Measurements from ENCODE around the gene SLC46A3.
"Not testable (repeated sequence)": the region's sequence is repeated elsewhere in the genome, so short reads cannot be mapped to it uniquely, and the experiment has no call there.

Gene SLC46A3

DNA sequence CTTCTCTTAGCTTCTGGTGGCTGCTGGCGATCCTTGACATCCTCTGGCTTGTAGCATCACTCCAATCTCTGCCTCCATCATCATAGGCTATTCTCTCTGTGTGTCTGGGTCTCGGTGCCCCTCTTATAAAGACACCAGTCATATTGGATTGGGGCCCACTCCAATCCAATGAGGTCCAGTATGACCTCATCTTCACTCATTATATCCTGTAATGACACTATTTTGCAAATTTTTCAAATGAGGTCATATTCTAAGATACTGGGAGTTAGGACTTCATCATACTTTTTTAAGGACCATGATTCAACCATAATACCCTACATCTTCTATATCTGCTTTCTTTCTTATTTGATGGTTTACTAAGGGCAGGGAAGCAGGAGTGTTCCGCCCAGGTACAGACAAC is 12.0 kb upstream of the SLC46A3 start:
- no peak for DNase-seq (ENCODE audit: low spot score)

DNA sequence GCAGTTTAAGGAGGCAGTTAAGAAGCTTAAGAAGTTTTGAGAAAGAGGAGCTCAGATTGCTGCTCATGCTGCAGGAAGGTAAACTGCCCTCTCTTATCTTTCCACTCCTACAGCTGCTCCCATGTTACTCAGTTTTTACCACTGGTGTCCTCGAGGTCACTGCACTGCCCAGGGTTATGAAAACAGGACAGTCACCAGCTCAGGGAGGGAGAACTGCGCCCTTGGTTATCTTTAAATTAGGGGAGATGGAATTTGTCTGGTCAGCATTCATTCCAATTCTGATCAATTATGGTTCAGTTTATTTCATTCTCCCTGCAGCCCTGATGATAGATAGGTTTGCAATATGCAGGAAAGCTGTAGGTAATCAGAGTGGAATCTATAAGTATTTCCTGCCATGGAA is 10.8 kb upstream of the SLC46A3 start:
- DNase-seq (ENCODE audit: low spot score): no peak

DNA sequence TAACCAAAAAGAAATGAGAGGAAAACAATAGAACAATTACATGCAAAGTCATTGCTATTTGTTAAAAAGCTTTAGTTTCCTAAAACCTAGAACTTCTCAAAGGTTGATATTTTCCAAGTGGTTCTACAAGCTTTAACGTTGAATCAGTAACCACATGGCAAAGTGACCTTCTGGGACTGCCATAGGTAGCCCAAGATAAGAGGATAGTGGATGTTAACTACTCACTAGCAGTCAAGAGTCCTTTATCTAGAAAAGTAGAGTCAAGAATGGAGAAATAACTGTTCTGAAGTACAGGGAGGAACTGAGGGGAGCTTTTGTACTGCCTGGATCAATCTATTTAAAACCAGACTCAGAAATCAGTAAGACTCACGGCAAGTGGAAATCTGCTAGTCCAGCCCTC is 9.9 kb upstream of the SLC46A3 start:
- DNase-seq (ENCODE audit: low spot score): no peak

DNA sequence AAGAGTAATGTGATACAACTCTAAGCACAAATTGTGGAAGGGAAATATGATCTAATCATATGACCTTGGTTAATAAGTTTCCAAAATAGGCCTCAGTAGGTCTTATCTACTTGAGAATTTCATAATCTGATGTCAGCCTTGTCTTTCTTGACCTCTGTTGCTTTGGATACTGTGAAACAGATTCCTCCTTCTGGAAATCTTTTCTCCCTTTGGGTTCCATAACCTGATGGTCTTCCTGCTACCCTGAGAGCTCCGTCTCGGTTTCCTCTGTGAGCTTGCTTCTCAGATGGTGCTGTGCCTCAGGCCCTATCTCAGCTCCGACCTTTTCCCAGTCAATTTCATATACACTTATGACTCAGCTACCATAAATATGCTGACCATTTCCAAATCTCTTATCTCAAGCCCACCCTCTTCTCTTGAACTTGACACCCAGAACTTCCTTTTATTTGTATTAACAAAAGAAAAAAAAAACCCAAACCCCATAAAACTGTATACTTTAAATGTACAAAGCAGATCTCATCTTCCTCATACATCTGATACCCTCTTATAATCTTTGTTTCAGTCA is 6.4 kb upstream of the SLC46A3 start:
- DNase-seq (ENCODE audit: low spot score): no peak

DNA sequence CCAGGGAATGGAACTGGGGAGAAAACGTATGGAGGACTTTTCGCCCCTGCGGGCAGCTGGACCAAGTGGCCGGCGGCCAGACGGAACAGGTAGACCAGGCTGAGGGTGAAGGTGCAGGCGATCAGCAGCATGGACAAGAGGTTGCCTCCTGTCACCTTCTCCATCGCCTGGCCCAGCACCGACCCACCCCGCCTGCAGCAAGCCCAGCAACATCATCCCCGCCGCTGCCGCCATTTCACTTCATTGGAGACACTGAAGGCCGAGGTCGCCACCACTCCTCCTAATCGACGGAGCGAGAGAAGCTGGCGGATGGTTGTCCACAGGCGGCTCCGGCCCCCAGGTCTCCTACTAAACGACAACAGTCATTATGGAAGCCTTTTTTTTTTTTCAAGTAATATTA is 5.0 kb upstream of the SLC46A3 start:
- DNase-seq (ENCODE audit: low spot score): no peak

DNA sequence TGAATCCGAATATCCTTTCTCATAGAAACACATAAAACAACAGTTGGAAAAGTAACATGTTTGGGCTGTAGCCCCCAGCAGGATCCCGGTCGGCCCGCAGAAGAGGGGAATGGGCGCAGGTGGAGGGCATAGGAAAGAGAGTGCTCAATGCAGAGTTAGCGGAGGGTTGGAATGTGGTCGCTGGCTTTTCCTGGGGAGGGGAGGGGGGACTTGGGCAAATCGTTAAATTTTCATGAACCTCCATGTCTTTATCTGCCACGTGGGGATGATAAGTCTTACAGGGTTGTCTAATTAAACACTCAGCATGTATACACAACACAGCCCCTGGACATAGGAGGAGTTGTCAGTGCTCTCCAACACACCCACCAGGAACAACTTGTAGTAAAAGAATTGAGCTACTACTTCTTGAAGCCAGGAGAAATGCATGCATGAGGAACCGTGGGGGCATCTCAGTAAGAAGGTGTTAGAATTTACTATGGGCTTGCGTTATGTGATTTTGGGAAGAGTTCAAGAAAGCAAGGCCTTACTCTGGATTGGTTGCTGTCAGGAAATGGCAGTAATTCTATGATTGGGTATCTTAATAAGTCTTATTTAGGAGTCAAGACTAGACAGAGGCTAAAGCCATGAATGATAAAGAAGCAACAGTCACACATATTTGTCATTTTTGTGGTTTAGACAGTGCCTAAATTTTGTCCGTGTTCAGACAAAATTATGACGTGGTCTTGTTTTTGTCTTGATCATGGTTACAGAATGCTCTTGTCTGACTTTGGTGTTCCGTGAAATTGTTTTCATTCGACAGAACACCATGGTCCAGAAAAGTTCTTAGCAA is 671 bp upstream of the SLC46A3 start:
- no peak for DNase-seq (ENCODE audit: low spot score)

DNA sequence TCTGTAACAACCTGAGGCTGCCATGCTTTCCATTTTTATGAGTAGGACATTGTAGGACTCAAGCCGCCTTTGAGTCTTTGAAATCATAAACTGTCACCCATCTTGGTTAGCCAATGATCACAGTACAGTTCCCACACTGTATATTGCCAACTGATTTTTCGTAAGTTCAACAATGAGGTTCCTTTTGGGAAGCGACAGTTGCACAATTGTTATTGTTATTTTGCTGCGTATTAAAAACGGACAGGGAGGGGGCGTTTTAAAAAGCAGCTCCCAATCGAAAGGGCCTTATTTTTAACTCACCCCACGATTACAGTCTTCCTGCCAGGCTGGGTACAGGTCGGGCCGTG is 601 bp downstream of the SLC46A3 start:
- DNase-seq (ENCODE audit: low spot score): no peak

DNA sequence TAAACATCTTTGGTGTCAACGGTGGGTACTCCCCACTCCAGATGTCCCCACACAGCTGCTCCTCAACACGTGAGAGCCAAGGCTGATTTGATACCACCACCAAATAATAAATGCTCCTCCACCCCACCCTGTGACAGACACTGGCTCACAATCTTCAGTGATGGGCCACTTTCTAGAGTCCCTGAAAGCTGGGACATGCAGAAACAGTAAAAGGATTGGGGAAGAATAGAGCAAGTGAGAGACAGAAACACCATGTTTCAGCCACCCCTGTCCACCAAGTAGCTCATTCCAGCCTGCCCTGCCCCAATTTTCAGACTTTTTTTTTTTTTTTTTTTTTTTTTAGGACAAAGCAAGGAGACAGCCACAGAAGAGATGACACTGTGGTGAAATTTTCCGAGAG is 1.6 kb downstream of the SLC46A3 start:
- no peak for DNase-seq (ENCODE audit: low spot score)

DNA sequence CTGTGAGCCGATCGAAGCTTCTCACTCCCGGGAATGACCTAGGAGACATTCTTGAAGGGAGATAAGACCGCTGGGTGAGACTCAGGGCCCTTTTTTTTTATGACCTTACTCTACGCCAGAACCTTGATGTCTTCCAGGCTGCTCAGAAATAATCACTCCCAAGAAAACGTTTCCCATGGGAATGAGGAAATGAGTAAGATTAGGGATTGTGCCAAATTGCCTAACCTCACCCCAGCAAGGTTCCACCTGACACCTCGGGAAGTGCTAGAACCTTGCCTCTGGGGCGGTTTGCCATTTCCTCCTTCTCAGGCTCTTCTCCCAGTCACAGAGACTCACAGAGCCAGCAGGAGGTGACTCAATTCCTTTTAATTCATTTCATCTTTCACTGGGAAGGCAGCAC is 2.3 kb downstream of the SLC46A3 start:
- DNase-seq (ENCODE audit: low spot score): no peak

DNA sequence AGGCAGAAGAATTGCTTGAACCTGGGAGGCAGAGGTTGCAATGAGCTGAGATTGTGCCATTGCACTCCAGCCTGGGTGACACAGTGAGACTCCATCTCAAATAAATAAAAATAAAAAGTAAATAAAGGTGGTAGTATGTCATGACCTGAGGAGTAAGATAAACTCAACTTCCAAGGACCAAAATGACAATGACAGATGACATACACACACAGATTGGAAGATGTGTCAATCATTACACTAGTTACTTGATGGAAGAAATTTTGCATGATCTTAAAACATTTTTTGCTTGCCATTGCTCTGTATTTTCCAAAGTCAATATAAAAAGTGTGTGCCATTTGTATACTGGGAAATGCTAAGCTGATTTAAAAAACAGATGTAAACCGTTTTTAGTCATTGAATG is 4.1 kb downstream of the SLC46A3 start:
- no peak for DNase-seq (ENCODE audit: low spot score)

DNA sequence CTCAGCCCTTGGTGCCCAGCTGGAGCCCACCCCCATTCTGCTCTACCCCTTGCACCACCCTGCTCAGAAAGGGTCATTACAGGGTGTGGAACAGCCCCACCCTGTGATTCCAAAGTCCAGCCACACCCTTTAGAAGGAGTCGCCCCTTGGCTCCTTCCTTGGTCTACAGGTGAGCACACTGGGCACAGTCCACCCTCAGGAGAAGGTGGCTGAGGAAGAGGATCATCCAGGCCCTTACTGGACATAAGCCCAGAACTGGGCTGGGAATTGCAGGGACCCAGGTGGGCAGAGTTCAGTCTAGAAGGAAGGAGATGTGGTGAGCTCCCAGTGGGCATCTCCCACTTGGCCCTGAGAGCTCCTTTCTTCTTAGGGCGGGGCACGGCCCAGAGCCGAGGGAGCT is 8.6 kb downstream of the SLC46A3 start:
- DNase-seq (ENCODE audit: low spot score): no peak

DNA sequence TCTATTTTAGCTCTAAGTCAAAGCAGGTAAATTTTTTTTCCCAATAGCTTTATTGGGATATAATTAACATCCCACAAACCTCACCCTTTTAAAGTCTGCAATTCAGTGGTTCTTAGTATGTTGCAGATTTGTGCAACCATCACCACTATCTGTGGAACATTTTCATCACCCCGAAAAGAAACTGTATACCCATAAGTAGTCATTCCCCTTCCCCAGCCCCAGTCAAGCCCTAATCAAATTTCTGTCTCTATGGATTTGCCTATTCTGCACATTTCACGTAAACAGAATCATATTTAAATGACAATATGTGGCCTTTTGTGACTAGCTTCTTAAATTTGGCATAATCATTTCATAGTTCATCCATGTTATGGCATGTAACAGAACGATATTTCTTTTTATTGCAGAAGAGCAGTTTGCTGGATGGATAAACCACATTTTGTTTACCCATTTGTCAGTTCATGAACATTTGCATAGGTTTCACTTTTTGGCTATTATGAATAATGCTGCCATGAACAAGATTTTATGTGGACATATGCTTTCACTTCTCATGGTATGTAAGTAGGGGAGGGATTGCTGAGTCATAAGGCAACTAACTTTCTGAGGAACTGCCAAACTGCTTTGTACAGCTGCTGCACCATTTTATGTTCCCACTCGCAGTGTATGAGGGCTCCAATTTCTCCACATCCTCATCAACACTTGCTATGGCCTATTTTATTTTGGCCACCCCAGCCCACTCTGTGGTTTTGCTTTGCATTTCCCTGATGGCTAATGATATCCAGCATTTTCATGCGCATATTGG is 10.9 kb downstream of the SLC46A3 start:
- peak; percentile 70 for DNase-seq (ENCODE audit: low spot score)

DNA sequence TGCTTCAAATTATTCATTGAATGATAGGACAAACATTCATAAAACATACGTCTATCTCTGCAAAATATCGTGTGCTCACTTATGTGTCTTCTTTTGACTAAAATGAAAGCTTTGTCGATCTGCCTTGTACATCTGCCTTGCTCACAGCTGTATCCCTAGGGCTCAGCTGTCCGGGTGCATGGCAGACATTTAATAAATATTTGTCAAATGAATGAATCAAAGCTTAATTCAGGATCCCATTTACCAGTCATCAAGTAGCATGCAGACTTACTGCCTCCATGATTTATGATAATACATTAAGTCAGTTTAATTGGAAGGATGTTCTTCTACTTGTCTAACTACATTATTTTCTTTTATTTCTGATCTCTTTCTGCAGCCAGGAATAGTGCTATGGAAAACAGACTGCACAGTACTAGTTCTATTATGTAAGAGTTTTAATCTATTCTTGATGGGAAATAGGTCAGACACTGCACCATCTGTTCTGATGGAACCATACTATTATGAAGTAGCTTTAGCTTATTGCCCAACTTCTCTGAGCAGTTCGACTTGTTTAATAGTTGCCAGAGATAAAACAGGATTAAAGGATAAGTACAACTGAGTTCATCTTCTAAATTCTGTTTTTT is 13.2 kb downstream of the SLC46A3 start:
- DNase-seq (ENCODE audit: low spot score): no peak

DNA sequence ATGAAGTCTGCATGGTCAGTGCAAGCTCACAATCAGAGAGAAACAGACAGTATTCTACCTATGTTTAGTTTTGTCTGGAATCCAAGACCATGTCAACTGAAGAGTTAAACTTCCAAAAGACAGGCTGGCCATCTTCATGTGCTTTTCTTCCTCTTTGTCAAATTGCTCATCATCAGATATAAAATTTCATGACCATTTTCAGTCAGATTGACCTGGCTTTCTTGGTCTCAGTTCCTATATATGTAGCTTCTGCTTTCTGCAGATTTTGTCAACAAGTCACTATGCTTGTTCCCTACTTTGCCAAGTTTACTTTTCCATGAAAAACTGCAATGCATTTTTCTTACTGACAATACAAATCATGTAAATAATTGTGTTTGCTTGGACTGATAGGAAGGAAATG is 13.9 kb downstream of the SLC46A3 start:
- DNase-seq (ENCODE audit: low spot score): no peak

DNA sequence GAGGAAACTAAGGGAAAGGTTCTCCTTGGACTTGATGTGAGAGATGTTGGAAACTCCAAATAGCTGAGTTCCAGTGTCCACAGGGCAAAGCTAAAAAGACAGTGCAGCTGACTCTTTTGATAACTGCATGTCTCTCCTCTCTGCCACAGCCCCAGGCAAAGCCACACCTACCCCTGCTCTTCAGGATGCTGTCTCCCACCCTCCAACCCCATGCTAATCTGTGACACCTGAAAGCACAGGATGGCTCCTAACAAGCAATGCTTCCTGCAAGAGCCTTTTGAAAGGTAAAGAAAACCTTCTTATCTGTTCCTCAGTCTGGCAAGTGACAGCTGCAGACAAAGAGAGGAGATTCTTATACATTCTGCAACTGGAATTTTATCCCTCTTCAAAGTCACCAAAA is 14.5 kb downstream of the SLC46A3 start:
- DNase-seq (ENCODE audit: low spot score): no peak

DNA sequence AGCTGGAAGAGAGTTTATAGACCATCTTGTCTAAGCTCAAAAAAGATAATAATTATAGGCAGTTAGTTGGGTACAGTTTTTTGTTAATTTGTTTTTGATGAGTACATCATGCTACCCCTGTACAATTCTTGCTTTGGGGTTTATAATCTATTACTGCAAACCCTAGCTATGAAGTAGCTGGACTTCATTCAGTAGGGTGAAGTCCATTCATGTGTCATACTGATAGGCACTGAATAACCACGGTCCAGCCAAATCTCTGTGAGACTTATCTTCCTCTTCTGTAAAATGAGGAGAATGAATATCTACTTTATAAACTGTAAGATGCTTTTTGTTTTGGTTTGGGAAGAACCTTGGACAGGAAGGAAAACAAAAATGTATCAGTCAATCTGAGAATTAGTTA is 19.5 kb downstream of the SLC46A3 start:
- DNase-seq (ENCODE audit: low spot score): no peak

DNA sequence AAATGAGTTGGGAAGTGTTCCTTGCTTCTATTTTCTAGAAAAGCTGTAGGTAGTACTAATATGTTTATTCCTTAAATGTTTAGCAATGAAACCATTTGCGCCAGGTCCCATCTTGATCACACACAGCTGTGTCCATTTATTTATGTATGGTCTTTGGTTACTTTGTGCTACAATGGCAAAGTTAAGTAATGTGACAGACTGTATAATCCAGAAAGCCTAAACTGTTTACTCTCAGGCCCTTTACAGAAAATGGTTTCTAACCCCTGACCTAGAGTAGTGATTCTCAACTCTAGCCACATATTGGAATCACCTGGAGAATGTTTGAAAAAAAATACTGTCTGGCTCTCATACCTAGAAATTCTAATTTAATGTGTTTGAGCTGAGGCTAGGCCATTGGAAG is 21.3 kb downstream of the SLC46A3 start:
- DNase-seq (ENCODE audit: low spot score): no peak

DNA sequence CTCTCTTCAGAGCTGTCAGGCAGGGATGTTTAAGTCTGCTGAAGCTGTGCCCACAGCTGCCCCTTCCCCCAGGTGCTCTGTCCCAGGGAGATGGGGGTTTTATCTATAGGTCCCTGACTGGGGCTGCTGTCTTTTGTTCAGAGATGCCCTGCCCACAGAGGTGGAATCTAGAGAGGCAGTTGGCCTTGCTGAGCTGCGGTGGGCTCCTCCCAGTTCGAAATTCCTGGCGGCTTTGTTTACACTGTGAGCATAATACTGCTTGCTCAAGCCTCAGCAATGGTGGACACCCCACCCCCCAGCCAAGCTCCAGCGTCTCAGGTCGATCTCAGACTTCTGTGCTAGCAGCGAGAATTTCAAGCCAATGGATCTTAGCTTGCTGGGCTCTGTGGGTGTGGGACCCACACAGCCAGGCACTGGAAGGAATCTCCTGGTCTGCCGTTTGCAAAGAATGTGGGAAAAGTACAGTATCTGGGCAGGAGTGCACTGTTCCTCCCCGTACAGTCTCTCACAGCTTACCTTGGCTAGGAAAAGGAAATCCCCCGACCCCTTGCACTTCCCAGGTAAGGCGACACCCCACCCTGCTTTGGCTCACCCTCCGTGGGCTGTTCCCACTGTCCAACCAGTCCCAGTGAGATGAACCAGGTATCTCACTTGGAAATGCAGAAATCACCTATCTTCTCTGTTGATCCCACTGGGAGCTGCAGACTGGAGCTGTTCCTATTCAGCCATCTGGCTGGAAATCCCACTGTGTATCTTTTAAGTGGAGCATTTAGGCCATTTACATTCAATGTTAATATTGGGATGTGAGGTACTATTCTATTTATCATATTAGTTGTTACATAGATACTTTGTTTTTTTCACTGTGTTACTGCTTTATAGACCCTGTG is 24.9 kb downstream of the SLC46A3 start:
- not testable (repeated sequence) for DNase-seq (ENCODE audit: low spot score)

DNA sequence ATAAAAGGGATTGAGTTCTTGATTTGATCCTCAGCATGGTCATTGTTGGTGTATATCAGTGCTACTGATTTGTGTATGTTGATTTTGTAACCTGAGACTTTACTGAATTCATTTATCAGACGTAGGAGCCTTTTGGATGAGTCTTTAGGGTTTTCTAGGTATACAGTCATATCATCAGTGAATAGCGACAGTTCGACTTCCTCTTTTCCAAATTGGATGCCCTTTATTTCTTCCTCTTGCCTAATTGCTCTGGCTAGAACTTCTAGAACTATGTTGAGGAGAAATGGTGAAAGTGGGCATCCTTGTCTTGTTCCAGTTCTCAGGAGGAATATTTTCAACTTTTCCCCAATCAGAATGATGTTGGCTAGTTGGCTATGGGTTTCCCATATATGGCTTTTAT is 32.9 kb downstream of the SLC46A3 start:
- no peak for DNase-seq (ENCODE audit: low spot score)

DNA sequence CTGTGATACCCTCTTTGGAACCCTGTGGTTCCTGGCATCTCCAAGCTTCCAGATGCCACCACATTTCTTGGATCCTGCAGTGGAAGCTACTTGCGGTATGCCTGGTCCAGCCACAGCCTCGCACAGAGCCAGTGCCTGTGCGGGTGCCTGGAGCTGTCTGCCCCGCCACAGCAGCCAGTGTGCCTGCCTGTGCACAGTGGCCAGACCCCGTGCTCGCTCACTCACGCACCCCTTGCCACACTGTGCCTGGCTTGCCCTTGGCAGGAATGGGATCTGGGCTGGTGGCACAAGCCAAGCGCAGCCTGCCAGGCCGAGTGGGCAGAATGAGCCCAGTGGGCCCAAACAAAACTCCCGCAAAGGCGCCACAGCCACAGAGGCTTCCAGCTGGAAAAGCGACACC is 33.7 kb downstream of the SLC46A3 start:
- DNase-seq (ENCODE audit: low spot score): no peak

DNA sequence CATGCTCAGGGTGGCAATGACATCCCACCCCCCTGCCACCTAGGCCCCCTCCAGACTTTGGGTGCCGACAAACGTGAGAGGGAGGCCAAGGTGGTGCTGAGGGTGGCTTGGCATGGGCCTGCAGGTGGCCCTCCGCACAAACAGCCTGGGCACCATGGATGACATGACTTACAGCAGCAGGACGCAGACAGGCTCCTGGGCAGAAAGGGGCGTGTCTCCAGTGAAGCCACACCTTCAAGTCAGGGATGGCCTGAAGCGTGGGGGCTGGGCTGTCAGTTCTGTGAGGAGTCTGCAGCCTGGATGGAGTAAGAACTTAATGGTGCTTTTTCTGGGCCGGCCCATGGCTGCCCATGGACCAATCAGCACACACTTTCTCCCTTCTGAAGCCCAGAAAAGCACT is 34.5 kb downstream of the SLC46A3 start:
- no peak for DNase-seq (ENCODE audit: low spot score)

DNA sequence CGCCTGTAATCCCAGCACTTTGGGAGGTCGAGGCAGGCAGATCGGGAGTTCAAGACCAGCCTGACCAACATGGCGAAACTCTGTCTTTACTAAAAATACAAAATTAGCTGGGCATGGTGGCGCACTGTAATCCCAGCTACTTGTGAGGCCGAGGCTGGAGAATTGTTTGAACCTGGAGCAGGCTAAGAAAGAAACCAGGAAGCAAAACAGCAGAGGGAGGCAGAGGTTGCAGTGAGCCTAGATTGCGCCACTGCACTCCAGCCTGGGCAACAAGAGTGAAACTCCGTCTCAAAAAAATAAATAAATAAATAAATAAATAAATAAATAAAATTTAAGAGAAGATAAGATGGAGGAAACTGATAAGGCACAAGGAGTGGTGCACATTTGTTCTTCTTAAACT is 35.6 kb downstream of the SLC46A3 start:
- DNase-seq (ENCODE audit: low spot score): not testable (repeated sequence)
